ENCODE results near the gene TMEM30A.

The TMEM30A gene

GRCh38 chr6:75219263-75219662, 65.3 kb downstream of the TMEM30A start:
- ChIA-PET CTCF (interaction anchor here (0.9 kb wide), 1 partner anchor 8 kb away, joined by 4 read pairs; no protein-coding TSS in a partner anchor), POLR2A (ENCODE audit: low non-redundant PET) (no interaction called here)
- no peak overlapping the region for H3K27ac ChIP-seq
- DNase-seq (ENCODE audit: low spot score) = no peak
- no peak for TF ChIP-seq CTCF (conservative IDR thresholded peaks at IDR 0.05; ENCODE audit: low read depth)

DNA sequence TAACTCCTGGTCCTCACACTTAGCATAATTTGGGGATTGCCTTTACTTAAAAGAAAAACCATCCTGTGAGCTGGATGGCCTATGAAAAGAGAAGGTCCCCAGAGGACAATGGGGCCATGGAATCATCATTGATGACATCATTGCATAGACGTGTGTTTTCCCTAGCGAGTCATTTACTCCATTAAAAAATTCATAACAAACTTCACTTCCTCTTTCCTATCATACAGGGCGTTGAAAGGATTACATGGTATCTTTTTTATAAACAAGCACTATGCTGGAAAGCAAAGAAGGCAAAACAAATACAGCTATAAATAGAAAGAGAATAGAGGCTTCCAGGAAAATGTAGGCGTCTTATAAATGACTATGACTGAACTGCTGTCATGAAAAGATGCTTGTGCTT, 67.4 kb downstream of the TMEM30A start:
- H3K27ac ChIP-seq = no peak overlapping the region
- ChIA-PET CTCF (no interaction called here), POLR2A (ENCODE audit: low non-redundant PET) (no interaction called here)
- no peak for DNase-seq (ENCODE audit: low spot score)
- TF ChIP-seq CTCF (conservative IDR thresholded peaks at IDR 0.05; ENCODE audit: low read depth) = no peak

GRCh38 chr6:75215291-75215690, 69.3 kb downstream of the TMEM30A start:
- ChIA-PET POLR2A (ENCODE audit: low non-redundant PET) (no interaction called here), CTCF (interaction anchor here (0.6 kb wide), 1 partner anchor 356 kb away, joined by 3 read pairs; no protein-coding TSS in a partner anchor)
- H3K27ac ChIP-seq = no peak overlapping the region
- TF ChIP-seq CTCF (conservative IDR thresholded peaks at IDR 0.05; ENCODE audit: low read depth) = no peak
- DNase-seq (ENCODE audit: low spot score) = no peak

DNA sequence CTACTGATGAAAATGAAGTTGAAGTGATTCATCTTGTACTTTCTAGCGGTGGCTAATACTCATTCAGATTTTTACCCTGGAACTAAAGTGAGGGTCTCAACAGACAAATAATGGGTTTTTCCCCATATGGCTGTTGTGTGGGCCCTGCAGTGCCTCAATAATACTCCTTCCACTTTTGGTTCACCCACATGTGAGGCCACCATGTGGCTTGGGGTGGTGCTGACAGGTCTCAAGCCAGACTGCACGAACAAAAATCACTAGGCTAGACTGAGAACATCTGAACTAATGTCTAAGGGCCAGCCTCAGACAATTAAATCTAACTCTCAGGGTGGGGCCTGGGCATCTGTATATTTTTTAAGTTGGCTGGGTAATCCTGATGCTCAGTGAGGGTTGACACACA, 70.9 kb downstream of the TMEM30A start:
- POLR2A ChIA-PET (ENCODE audit: low non-redundant PET) = no interaction called here
- no peak overlapping the region for H3K27ac ChIP-seq
- no peak for DNase-seq (ENCODE audit: low spot score)
- TF ChIP-seq CTCF (conservative IDR thresholded peaks at IDR 0.05; ENCODE audit: low read depth) = no peak
- CTCF ChIA-PET = interaction anchor here (0.6 kb wide), 1 partner anchor 686 kb away, joined by 4 read pairs; no protein-coding TSS in a partner anchor

DNA sequence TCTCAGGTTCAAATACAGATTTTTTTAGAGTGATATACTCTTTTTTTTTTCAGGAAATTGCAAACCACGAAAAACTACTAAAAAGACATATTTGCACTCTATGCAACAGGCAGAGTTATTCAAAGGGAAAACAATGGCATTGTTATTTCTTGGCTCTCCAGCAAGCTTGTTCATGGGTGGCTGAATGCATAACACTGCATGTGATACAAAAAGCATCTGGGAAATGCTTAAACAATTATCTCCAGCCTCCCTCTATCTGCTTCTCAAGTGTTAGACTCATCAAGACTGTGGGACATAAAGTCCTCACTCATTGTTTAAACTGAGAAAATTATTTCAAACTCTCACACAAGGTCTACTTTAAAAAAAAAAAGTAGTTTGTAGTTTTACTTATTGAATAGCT, 71.5 kb downstream of the TMEM30A start:
- CTCF ChIA-PET = no interaction called here
- no peak overlapping the region for H3K27ac ChIP-seq
- no peak for DNase-seq (ENCODE audit: low spot score)
- no peak for TF ChIP-seq CTCF (conservative IDR thresholded peaks at IDR 0.05; ENCODE audit: low read depth)
- POLR2A ChIA-PET (ENCODE audit: low non-redundant PET) = no interaction called here

- POLR2A ChIA-PET (ENCODE audit: low non-redundant PET) = no interaction called here
Observed at GRCh38 chr6:75211920-75212590, 72.5 kb downstream of the TMEM30A start.

More at GRCh38 chr6:75211920-75212590, 72.5 kb downstream of the TMEM30A start:
- no peak for DNase-seq (ENCODE audit: low spot score)
- TF ChIP-seq CTCF (conservative IDR thresholded peaks at IDR 0.05; ENCODE audit: low read depth) = no peak
- CTCF ChIA-PET = interaction anchor here (0.9 to 1.8 kb wide), 7 partner anchors 9 to 1446 kb away, joined by 3 to 8 read pairs (median 5); no protein-coding TSS in a partner anchor
- no peak overlapping the region for H3K27ac ChIP-seq
